ENCODE data around the gene ADARB2. TPM values are rescaled to one million over a fixed set of nuclear protein-coding genes. Genes with fewer than 3 reads are reported as not detected.

Gene ADARB2
- total and polyA plus RNA-seq, 2 experiments from 2014 or later = 1.6 to 3.1 TPM

DNA sequence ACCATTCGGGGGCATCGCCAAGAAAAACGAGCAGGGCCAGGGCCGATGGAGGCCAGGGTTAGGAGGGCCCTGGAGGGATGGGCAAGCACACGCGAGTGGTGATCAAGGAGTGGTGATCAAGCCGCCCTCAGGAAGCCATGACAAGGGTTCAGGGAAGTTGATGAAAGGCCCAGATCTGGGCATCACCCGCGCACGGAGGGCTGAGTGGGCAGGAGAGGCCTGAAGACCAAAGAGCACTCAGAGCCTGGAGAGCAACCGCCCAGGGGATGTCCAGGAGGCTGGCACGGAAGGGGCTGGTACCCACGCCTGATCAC is 566.5 kb downstream of the ADARB2 start:
- TF ChIP-seq, protein P1, sequence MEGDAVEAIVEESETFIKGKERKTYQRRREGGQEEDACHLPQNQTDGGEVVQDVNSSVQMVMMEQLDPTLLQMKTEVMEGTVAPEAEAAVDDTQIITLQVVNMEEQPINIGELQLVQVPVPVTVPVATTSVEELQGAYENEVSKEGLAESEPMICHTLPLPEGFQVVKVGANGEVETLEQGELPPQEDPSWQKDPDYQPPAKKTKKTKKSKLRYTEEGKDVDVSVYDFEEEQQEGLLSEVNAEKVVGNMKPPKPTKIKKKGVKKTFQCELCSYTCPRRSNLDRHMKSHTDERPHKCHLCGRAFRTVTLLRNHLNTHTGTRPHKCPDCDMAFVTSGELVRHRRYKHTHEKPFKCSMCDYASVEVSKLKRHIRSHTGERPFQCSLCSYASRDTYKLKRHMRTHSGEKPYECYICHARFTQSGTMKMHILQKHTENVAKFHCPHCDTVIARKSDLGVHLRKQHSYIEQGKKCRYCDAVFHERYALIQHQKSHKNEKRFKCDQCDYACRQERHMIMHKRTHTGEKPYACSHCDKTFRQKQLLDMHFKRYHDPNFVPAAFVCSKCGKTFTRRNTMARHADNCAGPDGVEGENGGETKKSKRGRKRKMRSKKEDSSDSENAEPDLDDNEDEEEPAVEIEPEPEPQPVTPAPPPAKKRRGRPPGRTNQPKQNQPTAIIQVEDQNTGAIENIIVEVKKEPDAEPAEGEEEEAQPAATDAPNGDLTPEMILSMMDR (IDR thresholded peaks at IDR 0.05; ENCODE audit: low read depth, low read length) = no peak
- no peak for DNase-seq (ENCODE audit: low read depth in 1 of 2, low spot score in 1 of 2)
- Histone ChIP-seq H3K4me3 (no peak overlapping the region), H3K27me3 (no peaks in the 10 kb centered on the region), H3K4me1 (ENCODE audit: low read depth) (no peaks in the 10 kb centered on the region), H3K9me3 (ENCODE audit: low read depth) (no peaks in the 10 kb centered on the region), H3K36me3 (no peaks in the 10 kb centered on the region), H3K27ac (no peak overlapping the region)

- TF ChIP-seq, protein P1 (IDR thresholded peaks at IDR 0.05; ENCODE audit: low read depth, low read length) = no peak
- DNase-seq (ENCODE audit: low read depth in 1 of 2, low spot score in 1 of 2) = no peak
- Histone ChIP-seq H3K4me1 (ENCODE audit: low read depth) (no peaks in the 10 kb centered on the region), H3K27ac (no peak overlapping the region), H3K9me3 (ENCODE audit: low read depth) (no peaks in the 10 kb centered on the region), H3K36me3 (no peaks in the 10 kb centered on the region), H3K27me3 (no peaks in the 10 kb centered on the region), H3K4me3 (no peak overlapping the region)
Observed at GRCh38 chr10:1169981-1170866, 567.1 kb downstream of the ADARB2 start.

GRCh38 chr10:1169186-1169885 is 568.0 kb downstream of the ADARB2 start:
- Histone ChIP-seq H3K27me3 (no peaks in the 10 kb centered on the region), H3K4me1 (ENCODE audit: low read depth) (no peaks in the 10 kb centered on the region), H3K27ac (no peak overlapping the region), H3K9me3 (ENCODE audit: low read depth) (no peaks in the 10 kb centered on the region), H3K36me3 (no peaks in the 10 kb centered on the region), H3K4me3 (no peak overlapping the region)
- DNase-seq (ENCODE audit: low read depth in 1 of 2, low spot score in 1 of 2) = no peak
- TF ChIP-seq, protein P1 (IDR thresholded peaks at IDR 0.05; ENCODE audit: low read depth, low read length) = no peak

GRCh38 chr10:1168763-1169162 is 568.6 kb downstream of the ADARB2 start:
- Histone ChIP-seq H3K9me3 (ENCODE audit: low read depth) (no peaks in the 10 kb centered on the region), H3K27ac (no peak overlapping the region), H3K36me3 (no peaks in the 10 kb centered on the region), H3K4me1 (ENCODE audit: low read depth) (no peaks in the 10 kb centered on the region), H3K27me3 (no peaks in the 10 kb centered on the region), H3K4me3 (no peak overlapping the region)
- TF ChIP-seq, protein P1 (IDR thresholded peaks at IDR 0.05; ENCODE audit: low read depth, low read length) = no peak
- no peak for DNase-seq (ENCODE audit: low read depth in 1 of 2, low spot score in 1 of 2)

DNA sequence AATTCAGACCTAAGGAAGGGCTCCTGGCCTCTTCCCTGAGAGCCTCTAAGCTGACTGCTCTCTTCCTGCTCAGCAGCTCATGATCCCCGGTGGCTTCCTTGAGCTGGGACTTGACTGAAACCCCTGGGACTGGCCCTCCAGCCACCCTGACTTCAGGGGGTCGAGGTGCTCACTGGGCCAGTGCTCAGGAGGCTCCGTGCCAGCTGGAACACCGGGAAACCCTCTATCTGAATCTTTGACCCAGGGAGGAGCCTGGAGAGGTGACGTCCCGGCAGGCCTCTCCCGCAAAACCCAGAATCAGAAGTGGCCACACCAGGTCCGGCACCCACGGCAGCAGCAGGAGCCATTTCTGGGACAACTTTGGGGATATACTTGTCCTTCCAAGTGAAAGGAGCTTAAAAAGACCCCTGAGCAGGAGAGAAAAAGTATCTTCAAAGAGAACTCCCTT is 570.5 kb downstream of the ADARB2 start:
- Histone ChIP-seq H3K27ac (no peak overlapping the region), H3K36me3 (no peaks in the 10 kb centered on the region), H3K4me1 (ENCODE audit: low read depth) (no peaks in the 10 kb centered on the region), H3K4me3 (no peak overlapping the region), H3K9me3 (ENCODE audit: low read depth) (no peaks in the 10 kb centered on the region), H3K27me3 (no peaks in the 10 kb centered on the region)
- DNase-seq (ENCODE audit: low read depth in 1 of 2, low spot score in 1 of 2) = no peak
- TF ChIP-seq, protein P1 (IDR thresholded peaks at IDR 0.05; ENCODE audit: low read depth, low read length) = no peak
